ENCODE measurements around the gene ACRV1. TPM values are rescaled to one million over a fixed set of nuclear protein-coding genes. Genes with fewer than 3 reads are reported as not detected.
"Not testable (repeated sequence)": the region's sequence is repeated elsewhere in the genome, so short reads cannot be mapped to it uniquely, and the experiment has no call there.

Gene ACRV1, protein sequence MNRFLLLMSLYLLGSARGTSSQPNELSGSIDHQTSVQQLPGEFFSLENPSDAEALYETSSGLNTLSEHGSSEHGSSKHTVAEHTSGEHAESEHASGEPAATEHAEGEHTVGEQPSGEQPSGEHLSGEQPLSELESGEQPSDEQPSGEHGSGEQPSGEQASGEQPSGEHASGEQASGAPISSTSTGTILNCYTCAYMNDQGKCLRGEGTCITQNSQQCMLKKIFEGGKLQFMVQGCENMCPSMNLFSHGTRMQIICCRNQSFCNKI
- not detected for total RNA-seq

DNA sequence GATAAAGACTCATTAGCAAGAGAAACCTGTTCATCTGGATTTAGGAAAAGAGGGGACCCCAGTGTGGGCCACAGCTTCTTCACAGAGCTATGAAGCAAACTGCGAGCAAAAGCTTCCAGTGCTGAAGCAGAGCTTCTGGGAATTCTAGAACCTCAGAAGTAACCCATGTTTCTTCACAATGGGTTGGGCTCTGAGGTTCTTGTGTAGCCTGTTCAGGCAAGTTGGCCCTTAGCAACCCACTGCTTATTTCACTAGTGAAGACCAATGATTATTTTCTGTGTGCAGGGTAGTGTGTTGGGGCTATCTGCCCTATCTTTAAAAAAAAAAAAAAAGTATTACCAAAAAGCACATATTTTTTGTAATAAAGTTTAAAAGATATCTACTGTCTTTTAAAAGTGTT, at the start of gene ACRV1:
TSS of gene ACRV1 (minus strand) at position 101 of the 400 bp plus-strand sequence. CDS start at position 34, 67 bp downstream.
- DNase-seq (ENCODE audit: low read depth in 2 of 3, low spot score in 2 of 3) = no peak

DNA sequence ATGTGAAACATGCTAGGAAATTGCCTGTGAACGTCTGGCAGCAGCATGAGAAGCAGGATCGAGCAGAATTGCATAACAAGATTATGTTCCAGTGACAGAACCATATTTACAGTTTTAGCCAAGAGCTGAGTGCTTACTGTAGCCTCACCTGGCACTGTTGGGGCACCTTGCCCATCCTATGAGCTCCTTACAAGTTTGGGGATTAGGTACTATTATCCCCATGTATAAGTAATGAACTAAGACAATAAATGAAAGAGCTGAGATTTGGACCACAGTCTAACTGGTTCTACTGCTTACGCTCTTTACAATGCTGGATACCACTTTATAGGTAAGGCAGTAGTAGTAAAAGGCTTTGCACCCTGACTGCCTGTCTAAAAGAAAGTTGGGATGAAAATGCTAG, 48.3 kb upstream of the ACRV1 start:
- no peak for DNase-seq (ENCODE audit: low read depth in 2 of 3, low spot score in 2 of 3)

DNA sequence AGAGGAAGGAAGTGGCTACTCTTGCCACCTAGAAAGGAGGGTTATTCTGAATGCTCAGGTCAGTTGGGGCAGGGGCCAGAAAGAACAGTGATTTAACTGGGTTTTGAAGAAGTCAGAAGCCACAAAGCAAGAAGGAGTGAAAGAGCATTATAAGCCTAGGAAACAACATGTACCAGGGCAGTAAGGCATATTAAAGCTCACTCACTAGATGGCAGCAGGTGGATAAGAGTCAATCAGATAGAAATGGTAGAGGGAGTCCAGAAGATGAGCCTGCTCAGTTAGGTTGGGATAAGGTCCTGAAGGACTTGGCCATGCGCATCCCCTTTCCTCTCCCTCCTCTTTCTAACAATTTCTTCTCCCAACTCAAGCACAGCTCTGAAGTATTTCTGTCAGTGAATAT, 43.5 kb upstream of the ACRV1 start:
- peak in 1 of 3 donors; percentile 4 for DNase-seq (ENCODE audit: low read depth in 2 of 3, low spot score in 2 of 3)

DNA sequence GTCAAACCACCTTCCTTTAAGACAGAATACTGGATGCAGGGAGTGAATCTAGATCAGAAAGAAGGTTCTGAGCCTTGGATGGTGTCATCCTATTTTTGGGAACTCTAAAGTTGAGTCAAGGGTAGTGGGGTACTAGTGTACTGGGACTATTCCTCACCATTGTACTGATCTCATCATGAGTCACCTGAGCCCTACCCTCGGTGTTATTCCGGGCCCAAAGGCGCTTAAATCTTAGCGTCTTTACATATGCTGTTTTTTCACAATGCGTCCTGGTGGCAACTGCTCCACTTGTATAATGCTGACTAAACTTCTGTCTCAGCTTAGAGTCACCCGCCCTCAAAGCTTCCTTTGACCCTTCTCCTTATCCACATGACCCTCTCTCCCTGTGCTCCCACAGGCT, 40.1 kb upstream of the ACRV1 start:
- DNase-seq (ENCODE audit: low read depth in 2 of 3, low spot score in 2 of 3) = no peak

DNA sequence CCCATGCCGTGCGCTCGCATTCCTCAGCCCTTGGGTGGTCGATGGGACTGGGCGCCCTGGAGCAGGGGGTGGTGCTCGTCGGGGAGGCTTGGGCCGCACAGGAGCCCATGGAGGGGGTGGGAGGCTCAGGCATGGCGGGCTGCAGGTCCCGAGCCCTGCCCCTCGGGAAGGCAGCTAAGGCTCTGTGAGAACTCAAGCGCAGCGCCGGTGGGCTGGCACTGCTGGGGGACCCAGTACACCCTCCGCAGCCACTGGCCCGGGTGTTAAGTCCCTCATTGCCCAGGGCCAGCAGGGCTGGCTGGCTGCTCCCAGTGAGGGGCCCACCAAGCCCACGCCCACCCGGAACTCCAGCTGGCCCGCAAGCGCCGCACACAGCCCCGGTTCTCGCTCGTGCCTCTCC, 24.0 kb upstream of the ACRV1 start:
- not testable (repeated sequence) for DNase-seq (ENCODE audit: low read depth in 2 of 3, low spot score in 2 of 3)

DNA sequence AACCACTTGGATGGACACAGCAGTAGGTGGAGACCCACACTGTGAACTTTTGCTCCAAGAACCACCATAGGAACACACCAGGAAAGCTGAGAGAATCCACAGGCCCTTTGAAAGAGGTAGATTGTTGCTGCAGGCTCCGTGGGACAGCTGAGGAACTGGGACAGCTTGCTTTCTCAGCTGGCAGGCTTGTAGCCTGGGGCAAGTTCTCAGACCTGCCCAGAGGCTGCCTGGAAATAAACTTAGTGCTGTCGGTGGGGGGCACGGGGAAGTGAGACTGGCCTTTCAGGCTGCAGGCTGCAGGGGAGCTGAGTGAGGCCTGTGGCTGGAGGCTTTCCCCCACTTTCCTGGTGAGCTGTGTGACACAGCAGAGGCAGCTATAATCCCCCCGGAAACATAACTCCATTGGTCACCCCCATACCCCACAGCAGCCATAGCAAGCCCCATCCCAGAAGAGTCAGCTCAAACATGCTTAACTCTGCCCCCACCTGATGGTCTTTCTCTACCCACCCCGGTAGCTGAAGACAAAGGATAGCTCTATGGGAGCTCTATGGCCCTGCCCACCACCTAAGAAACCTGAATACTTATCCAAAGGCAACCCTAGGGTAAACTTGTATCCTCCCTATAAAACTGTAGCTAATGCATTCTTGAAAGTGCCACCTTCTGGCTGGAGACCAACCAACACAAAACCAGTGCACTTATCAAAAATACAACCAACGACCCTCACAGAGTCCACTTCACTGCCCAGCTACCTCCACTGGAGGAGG, 21.4 kb upstream of the ACRV1 start:
- no peak for DNase-seq (ENCODE audit: low read depth in 2 of 3, low spot score in 2 of 3)

DNA sequence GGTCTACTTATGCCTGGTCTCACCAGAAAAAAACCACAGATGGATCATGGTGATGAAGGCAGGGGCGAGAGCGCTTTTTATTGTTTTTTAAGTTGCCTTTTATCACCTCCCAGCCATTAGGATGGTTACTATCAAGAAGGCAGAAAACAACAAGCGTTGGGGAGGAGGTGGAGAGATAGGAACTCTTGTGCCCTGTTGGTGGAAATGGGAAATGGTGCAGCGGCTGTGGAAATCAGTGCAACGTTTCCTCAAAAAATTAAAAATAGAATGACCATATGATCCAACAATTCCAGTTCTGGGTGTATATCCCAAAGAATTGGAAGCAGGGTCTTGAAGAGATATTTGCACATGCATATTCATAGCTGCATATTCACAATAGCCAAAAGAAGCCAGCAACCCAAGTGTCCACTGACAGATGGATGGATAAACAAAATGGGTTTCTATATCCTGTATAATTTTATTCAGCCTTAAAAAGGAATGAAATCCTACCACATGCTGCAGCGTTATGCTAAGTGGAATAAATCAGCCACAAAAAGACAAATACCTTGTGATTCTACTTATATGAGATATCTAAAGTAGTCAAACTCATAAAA, 20.5 kb upstream of the ACRV1 start:
- no peak for DNase-seq (ENCODE audit: low read depth in 2 of 3, low spot score in 2 of 3)

DNA sequence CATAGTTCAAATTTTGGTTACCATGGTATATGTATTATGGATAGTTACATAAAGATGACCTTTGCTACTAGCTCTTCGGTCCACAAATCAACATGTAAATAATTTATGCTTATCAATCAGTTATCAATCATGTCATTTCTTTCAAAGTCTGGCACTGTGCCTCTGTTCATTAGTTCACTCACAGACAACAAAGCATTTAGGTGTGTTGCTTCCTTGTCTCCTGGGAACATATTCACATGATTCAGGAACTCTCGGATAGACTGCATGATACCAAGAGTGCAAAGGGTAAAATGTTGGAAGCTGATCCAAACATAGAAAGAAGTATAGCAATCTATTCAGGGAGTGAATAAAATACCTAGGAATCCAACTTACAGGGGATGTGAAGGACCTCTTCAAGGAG, 14.3 kb upstream of the ACRV1 start:
- no peak for DNase-seq (ENCODE audit: low read depth in 2 of 3, low spot score in 2 of 3)

DNA sequence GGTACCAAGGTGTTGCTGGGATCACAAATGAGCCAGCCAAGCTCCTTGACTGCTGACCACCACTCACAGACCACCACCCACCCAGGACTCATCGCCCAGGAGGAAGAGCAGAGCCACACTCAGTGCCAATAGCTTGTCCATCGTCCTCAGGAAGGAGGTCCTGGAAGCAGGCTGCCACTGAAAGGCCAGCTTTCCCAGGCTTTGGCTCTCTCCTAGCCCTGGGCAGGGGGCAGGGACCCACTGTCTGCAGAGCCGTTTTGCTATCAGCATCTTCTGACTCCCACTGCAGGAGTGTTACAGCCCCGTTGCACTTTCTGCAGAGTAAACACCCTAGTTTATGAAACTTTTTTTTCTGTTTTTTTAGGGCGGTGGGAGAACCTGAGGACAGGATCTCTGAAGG, 12.2 kb upstream of the ACRV1 start:
- no peak for DNase-seq (ENCODE audit: low read depth in 2 of 3, low spot score in 2 of 3)

DNA sequence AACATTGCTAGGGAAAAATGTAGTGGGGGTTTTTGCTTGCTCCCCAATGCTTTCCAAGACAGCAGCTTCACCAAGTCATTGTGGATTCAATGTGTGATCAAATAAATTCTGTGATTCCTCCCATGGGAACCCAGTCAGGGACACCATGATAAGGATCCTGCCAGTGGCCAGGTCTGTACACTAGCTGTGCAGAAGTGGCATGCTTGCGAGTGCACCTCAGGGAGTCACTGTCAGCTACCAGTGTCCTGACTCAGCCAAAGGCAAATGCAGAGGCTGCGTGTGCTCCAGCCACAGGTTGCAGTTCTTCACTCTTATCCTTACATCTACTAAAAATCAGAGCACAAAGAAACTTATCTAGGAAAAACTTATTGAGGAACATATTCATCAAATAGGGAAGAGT, 9.4 kb upstream of the ACRV1 start:
- DNase-seq (ENCODE audit: low read depth in 2 of 3, low spot score in 2 of 3) = no peak

DNA sequence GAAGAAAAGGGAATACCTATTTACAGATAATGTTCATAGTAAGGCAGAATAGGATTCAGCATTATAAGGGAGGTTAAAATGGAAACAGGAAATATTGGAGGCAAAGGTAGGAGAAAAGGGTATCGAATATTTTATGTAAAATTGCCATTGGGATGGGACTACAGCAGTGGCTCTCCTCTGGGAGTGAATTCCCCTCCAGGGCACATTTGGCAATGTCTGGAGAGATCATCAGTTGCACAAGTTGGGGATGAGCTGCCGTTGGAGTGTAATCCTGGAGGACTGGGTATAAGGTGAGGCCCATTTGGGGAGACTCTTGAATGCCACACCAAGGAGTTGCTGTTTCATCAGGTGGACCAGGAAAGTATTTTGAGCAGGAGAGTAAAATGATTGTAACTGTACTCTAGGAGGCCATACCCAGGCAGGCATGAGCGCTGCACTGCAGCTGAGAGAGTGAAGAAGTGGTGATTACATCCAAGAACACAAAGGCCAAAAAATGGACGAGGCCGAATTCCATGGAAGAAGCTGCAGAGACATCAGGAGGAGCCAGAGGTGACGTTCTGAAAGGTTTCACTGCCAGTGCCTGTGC, 8.7 kb upstream of the ACRV1 start:
- DNase-seq (ENCODE audit: low read depth in 2 of 3, low spot score in 2 of 3) = no peak

DNA sequence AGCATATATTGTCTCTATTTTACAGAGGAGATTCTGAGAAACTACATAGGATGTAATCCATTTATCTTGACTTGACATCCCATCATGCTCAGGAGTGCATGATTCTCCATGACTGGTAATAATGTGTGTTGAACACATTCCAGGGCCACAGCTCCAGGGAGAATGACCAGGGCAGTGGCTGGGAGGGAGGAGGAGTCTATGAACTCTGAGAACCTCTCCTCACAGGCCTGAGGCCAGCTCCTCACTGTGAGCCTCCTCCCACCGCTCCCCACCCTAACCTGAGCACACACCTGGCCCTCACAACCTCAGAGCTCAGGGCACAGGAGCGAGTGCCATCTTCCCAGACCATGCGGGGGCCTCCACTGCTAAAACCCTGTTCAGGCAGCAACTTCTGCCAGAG, 8.0 kb upstream of the ACRV1 start:
- DNase-seq (ENCODE audit: low read depth in 2 of 3, low spot score in 2 of 3) = no peak

DNA sequence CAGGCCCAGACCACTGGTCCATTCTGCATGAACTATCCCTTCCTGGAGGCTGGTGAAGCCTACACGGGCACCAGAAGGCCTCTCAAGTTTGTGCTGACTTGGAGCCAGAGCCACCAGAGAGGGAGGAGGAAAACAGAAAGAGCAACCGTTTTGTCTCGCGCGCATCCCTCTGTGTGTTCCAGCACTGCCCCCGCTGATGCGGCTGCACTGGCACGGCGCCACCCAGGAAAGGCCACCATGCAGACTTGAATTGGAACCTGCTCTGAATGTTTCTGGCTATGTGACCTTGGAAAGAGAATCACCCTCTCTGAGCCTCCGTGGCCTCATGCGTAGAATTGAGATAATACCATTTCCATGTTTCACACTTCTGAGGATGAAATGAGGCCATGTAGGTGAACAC, 7.4 kb upstream of the ACRV1 start:
- DNase-seq (ENCODE audit: low read depth in 2 of 3, low spot score in 2 of 3) = no peak

DNA sequence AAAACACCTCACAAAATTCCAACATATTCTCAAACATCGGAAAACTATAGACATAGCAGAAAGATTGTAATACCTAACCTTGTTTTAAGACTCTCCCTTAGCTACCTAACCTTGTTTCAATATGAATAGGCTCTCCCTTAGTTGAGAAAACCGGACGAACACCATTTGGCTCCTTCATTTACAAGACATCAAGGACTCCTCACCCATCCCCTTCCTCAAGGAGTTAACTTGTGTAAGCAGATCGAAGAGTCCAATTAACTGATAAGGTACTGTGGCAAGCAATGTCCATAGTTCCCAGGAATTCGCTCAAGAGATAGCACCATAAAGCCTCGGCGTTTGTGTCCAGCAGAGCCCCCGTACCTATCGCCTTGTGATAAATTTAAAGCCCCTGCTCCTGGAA, 4.6 kb upstream of the ACRV1 start:
- DNase-seq (ENCODE audit: low read depth in 2 of 3, low spot score in 2 of 3) = no peak

DNA sequence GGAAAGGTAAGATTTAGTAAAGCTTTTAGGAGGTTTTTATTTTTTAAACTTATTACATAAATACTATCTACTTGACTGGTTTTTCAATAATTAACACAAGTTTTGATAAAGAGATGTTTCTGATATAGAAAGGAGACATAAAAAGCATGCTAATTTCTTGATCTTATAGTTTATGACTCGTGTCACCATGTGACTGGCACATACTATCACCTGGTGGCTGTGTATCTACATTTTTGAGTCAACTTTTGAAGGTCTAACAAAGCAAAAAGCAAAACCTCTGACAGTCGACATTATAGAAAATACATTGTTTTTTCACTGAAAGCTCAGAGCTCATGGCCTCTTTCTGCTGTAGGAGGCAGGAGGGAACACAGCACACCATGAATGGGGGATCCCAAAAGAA, 810 bp downstream of the ACRV1 start:
- DNase-seq (ENCODE audit: low read depth in 2 of 3, low spot score in 2 of 3) = no peak

DNA sequence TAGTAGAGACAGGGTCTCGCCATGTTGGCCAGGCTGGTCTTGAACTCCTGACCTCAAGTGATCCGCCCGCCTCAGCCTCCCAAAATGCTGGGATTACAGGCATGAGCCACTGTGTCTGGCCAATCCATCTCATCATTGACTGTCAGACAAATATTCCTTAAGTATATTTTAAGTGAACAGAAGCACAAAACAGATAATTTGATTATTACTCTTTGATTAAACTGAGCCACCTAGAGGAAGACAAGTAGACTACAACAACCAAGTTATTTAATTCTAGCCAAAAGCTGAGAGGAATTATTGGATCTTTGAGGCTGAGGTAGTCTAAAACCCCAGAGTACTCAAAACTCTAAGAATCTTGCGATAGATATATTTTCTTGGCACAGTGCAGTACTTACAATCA, 1.2 kb downstream of the ACRV1 start:
- no peak for DNase-seq (ENCODE audit: low read depth in 2 of 3, low spot score in 2 of 3)

DNA sequence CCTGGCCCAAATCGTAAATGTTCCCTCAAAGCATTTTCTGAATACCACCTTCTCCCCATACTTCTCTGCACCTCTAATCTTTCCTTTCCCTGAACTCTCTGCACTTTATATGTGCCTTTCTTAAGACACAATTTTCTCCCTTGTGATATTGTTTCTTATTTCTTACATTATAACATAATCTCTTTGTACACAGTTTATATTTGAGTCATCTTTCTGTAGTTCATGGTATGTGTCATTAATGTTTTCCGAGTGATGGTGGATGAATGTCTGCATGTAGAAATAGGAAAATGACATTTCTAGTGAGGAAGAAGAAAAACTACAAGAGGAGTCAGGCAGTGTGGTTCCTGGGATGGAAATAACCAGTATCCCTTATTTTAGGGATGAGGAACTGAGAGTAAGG, 5.5 kb downstream of the ACRV1 start:
- no peak for DNase-seq (ENCODE audit: low read depth in 2 of 3, low spot score in 2 of 3)

DNA sequence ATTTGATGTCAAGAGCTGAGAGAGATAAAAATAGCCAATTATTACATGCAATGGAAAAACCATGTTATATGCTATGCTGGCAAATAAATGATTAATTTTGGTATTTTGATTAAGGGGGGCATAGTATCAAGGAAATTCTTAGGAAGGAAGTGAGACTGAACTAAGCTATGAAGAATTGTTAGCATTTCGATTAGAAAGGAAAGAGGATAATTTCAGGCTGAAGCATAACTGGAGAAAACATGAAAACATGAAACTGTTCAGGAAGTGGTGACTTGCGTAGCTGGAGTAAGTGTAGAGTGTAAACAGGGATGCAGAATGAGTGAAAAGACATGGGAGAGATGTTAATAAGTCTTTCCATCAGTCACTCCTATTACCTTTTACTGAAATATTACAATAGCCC, 6.4 kb downstream of the ACRV1 start:
- DNase-seq (ENCODE audit: low read depth in 2 of 3, low spot score in 2 of 3) = no peak

DNA sequence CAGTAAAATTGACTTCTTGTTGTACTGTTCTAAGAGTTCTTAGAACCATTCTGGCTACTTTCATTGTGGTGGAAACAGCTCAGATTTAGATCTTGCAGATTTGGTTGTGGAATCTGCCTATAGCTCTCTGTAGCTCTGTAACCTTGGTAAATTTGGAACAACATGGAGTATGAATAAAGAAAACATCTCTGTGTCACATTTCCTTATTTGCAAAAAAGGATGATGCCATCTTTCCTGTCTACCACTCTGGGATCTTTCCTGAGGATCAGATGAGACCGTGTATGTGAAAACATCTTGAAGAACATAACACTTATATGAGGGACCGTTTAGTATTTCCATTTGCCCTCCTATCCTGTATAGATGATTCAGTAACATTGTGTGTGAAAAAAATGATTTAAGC, 9.1 kb downstream of the ACRV1 start:
- no peak for DNase-seq (ENCODE audit: low read depth in 2 of 3, low spot score in 2 of 3)

DNA sequence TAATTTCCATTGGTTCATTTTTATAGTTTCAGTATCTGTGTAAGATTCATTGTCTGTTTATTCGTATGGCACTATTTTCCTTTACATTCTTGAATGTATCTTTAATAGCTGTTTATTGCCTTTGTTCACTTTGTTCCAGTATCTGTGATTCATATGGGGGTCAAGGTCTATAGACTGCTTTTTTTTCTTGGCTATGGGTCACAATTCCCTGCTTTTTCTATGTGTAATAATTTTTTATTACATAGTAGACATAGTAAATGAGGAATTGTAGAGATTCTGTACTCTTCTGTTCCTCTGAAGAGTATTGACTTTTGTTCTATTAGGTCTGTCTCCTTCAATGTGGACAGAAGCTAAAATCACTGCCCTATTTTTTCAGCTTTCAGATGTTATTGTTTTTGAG, 10.5 kb downstream of the ACRV1 start:
- no peak for DNase-seq (ENCODE audit: low read depth in 2 of 3, low spot score in 2 of 3)

DNA sequence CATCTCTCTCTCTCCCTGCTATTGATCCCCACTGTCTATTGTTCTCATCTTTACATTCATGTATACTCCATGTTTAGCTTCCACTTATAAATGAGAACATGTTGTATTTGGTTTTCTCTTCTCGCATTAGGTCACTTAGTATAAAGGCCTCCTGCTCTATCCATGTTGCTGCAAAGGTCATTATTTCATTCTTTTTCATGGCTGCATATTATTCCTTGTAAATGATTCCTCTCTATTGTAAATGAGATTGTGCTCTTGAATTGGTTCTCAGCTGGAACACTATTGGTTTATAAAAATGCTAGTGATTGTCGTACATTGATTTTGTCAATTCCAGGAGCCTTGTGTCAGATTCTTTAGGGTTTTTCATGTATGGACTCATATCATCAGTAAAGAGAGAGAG, 13.5 kb downstream of the ACRV1 start:
- DNase-seq (ENCODE audit: low read depth in 2 of 3, low spot score in 2 of 3) = no peak

DNA sequence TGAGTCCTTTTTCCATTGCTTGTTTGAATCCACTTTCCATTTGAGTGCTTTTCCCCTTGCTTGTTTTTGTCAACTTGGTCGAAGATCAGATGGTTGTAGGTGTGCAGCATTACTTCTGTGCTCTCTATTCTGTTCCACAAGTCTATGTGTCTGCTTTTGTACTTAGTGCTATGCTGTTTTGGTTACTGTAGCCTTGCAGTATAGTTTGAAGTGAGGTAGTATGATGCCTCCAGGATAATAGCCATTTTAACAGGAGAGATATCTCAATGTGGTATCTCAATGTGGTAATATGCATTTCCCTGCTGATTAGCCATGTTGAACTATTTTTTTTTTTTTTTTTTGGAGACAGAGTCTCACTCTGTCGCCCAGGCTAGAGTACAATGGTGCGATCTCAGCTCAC, 16.7 kb downstream of the ACRV1 start:
- no peak for DNase-seq (ENCODE audit: low read depth in 2 of 3, low spot score in 2 of 3)
